Activated CD4-positive, alpha-beta memory T cell treated with anti-CD3 and anti-CD28 coated beads for 36 hours (primary cell): Measurements from ENCODE around the gene GBGT1. TPM values are rescaled to one million over a fixed set of nuclear protein-coding genes. Genes with fewer than 3 reads are reported as not detected.

ENCODE experiments used
- CTCF ChIA-PET: fragments of 350-600 bp; sonication (Branson Sonifier 250); formaldehyde crosslinking; loops from one replicate; lab custom pipeline; 2021; ENCODE audit warnings: antibody characterized with exemption, inconsistent platforms; lab: Charles Lee
- POLR2A ChIA-PET: fragments of 350-600 bp; sonication (Branson Sonifier 250); formaldehyde crosslinking; loops from one replicate; lab custom pipeline; 2021; ENCODE audit warnings: antibody characterized with exemption; lab: Charles Lee
- DNase-seq: peaks from one replicate; pipeline ENCODE4 v3.0.0-alpha.2; 2020
- H3K27ac Mint-ChIP-seq: one replicate; pipeline ENCODE4 v1.8.0; 2021; ENCODE audit warnings: mixed read lengths
- H3K27me3 Mint-ChIP-seq: one replicate; pipeline ENCODE4 v1.8.0; 2021; ENCODE audit warnings: mixed read lengths
- H3K36me3 Mint-ChIP-seq: one replicate; pipeline ENCODE4 v1.8.0; 2021; ENCODE audit warnings: mixed read lengths
- H3K4me1 Mint-ChIP-seq: one replicate; pipeline ENCODE4 v1.8.0; 2021; ENCODE audit warnings: low read depth, mixed read lengths
- H3K4me3 Mint-ChIP-seq: one replicate; pipeline ENCODE4 v1.8.0; 2021; ENCODE audit warnings: mild to moderate bottlenecking, mixed read lengths
- H3K9me3 Mint-ChIP-seq: one replicate; pipeline ENCODE4 v1.8.0; 2021; ENCODE audit warnings: mixed read lengths
- intact Hi-C: fragments of 100-400 bp; cut with micrococcal nuclease; formaldehyde crosslinking; loops from one replicate; pipeline ENCODE4 v1.15.1; 2023
- total RNA-seq, 2 experiments: library from RNA; stranded (reverse); gene quantifications; one replicate each; pipeline ENCODE4 v1.2.3, GENCODE V29; 2021

GBGT1 gene
- total RNA-seq, 2 experiments from 2014 or later: 3.2 to 3.6 TPM

DNA sequence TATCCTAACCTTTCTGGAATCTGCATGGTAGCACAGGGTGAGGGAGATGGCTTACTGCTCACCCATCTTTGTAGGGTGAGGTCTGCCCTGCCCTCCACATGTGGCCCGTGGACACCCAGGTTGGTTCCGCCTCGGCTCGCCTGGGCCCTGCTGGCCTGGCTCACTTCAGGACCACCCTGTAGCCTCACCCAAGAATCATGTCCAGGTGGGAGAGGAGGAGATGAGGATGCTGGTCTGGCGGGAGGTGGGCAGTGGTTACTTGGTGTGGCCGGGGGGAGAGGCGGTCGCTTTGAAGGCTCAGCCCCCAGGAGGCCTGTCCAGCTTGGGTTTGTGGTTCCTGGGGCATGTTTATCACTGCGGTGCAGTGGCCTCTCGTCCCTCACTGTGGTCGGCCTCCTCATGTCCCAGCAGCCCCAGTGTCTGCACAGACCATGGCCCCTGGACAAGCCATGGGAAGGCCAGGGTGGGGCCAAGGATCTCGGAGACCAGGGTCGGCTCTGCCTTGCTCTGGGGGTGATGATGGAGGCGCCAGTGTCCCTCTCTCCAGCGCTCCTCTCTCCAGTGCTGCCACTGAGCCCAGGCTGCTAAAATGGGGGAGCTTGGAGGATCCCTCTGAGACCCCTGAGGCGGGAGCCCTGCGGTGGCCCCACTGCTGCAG lies 40.8 kb upstream of the GBGT1 start:
- Mint-ChIP-seq H3K9me3 (no peaks in the 10 kb centered on the region), H3K36me3 (no peaks in the 10 kb centered on the region), H3K4me3 (no peak overlapping the region), H3K27ac (no peak overlapping the region), H3K4me1 (peaks cover 2% of the 10 kb centered on the region), H3K27me3 (peaks cover 10% of the 10 kb centered on the region)
- ChIA-PET CTCF (no interaction called here), POLR2A (no interaction called here)
- peak; percentile 3 for DNase-seq
- intact Hi-C loops: no loop called here

DNA sequence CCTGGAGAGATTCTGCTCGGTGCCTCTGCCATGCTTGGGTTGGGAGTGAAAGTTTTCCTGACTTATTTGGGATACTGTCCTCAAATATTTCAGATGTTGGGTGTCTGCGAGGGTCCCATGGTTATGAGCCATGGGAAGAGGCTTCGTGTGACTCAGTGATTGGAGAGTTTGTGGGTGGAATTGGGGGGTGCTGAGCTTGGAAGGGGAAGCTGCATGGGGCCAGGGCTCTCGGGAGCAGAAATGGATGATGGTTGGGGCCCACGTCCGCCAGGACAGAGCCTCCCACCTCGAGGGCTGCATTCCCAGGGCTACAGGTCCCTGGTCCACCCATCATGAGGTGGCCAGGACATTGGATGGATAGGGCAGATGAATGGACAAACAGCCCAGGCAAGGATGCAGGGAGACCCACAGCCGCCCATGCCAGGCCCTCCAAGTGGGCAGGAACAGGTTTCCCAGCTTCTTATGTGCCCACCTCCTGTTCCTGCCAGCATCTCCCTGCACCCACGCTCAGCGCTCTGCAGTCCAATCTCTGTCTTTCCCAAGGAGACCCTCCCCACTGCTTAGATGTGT lies 39.9 kb upstream of the GBGT1 start:
- Mint-ChIP-seq H3K4me1 (peaks cover 2% of the 10 kb centered on the region), H3K4me3 (no peak overlapping the region), H3K9me3 (no peaks in the 10 kb centered on the region), H3K27me3 (peaks cover 13% of the 10 kb centered on the region), H3K36me3 (no peaks in the 10 kb centered on the region), H3K27ac (no peak overlapping the region)
- CTCF ChIA-PET: no interaction called here
- peak; percentile 2 for DNase-seq
- POLR2A ChIA-PET: no interaction called here
- intact Hi-C loops: no loop called here

DNA sequence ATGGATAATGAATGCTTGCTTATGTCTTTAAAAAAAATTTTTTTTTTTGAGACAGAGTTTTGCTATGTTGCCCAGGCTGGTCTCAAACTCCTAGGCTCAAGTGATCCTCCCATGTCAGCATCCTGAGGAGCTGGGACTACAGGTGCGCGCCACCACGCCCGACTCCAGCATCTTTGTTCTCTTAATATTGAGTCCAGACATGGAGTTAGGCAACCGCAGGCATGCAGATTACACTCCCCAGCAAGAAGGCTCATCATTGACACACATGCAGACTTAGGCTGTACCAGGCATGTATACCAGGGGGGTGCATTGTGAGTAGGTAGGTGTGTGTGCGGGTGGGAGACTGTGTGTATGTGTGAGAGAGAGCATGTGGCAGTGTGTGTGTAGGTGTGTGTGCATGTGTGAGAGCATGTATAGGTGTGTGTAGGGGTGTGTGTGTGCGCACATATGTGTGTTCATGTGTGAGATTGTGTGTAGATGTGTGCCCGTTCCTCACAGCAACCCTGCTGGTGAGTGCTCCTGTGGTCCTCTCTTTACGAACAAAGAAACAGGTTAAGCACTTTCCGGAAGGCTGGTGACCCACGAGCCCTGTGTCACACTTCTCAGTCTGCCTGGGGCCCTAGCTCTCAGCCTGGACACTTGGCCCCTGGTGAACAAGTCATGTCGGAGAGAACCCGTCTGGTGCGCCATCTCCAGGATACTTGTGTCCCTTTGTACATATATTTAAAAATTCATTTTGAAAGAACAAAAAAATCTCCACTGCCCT lies 39.2 kb upstream of the GBGT1 start:
- intact Hi-C loops: no loop called here
- POLR2A ChIA-PET: no interaction called here
- Mint-ChIP-seq H3K9me3 (no peaks in the 10 kb centered on the region), H3K4me1 (peaks cover 2% of the 10 kb centered on the region), H3K27ac (no peak overlapping the region), H3K27me3 (peaks cover 13% of the 10 kb centered on the region), H3K4me3 (no peak overlapping the region), H3K36me3 (no peaks in the 10 kb centered on the region)
- CTCF ChIA-PET: interaction anchor here (0.8 to 3.6 kb wide), 2 partner anchors 17 to 181 kb away, joined by 4 to 16 read pairs; no protein-coding TSS in a partner anchor
- DNase-seq: peak; percentile 2

DNA sequence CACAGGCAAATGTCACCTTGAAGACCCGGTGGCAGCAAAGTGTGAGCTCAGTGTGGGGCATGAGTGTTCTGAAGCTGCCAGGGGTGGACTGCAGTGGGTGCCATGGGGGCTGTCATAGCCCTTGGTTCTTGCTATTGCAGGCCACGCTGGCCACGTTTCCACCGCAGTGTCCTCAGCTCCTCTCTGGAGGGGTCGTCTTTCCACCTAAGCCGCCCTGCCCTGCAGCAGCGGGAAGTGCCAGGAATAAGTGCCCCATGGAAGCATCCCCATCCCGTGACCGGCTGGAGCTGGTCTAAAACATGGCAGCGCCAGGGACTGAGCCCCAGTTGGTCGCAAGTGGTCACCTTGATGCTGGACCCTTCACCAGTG lies 38.4 kb upstream of the GBGT1 start:
- POLR2A ChIA-PET: no interaction called here
- DNase-seq: no peak
- Mint-ChIP-seq H3K27me3 (peaks cover 13% of the 10 kb centered on the region), H3K36me3 (no peaks in the 10 kb centered on the region), H3K9me3 (no peaks in the 10 kb centered on the region), H3K4me3 (no peak overlapping the region), H3K27ac (no peak overlapping the region), H3K4me1 (peaks cover 2% of the 10 kb centered on the region)
- intact Hi-C loops: no loop called here
- CTCF ChIA-PET: interaction anchor here (0.8 to 3.6 kb wide), 2 partner anchors 16 to 180 kb away, joined by 4 to 16 read pairs; no protein-coding TSS in a partner anchor

DNA sequence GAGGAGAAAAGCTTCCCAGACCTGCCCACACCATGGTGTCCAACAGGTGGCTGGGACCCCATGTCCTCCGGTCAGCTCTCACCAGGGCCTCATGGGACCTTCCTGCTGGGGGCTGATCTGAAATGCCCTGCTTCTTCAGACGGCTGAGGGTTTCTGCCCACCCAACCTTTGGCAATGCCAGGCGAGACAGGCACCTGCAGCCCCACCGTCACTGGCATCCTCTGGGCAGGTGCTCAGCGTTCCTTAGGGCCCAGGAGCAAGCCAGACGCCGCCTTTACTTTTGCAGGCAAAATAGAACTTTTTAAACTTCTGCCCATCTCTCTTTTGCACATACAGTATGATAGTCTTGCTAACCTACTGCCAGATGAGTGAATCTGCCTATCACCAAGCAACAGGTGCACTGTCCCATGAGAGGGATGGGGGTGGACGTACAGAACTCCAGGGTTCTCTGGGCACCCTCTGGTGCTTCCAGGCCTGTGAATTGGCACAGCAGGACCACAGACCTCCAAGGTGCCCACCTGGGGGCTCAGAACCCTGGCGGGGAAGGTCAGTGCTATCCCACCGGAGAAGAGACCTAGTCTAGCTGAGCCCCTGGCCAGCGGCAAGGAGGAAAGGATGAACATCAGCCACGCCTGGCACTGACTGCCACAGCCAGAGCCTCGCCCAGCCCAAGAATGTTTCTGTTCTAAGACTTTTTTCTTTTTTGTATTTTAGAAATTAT lies 37.9 kb upstream of the GBGT1 start:
- CTCF ChIA-PET: interaction anchor here (3.6 kb wide), 1 partner anchor 15 kb away, joined by 16 read pairs; no protein-coding TSS in a partner anchor
- DNase-seq: no peak
- Mint-ChIP-seq H3K36me3 (no peaks in the 10 kb centered on the region), H3K27me3 (peaks cover 13% of the 10 kb centered on the region), H3K4me1 (peaks cover 2% of the 10 kb centered on the region), H3K9me3 (no peaks in the 10 kb centered on the region), H3K4me3 (no peak overlapping the region), H3K27ac (no peak overlapping the region)
- intact Hi-C loops: no loop called here
- POLR2A ChIA-PET: no interaction called here

DNA sequence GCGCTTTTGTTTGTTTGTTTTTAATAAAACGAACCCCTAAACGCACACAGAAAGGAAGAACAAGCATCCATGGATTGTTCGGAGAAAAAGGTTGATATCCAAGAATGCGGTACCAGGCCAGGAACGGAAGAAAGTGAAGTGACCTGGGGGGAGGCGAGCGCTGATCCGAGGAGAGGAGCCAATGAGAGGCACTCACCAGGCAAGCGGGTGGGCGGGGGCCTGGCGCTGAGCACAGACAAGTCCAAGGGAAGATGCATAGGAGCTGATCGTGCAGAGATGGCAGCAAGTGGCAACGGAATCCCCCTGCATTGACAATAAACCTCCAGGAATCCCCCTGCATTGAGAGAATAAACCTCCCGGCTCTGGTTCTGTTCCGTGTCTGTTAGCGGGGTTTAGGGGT lies 36.9 kb upstream of the GBGT1 start:
- CTCF ChIA-PET: interaction anchor here (3.6 kb wide), 1 partner anchor 14 kb away, joined by 16 read pairs; no protein-coding TSS in a partner anchor

DNA sequence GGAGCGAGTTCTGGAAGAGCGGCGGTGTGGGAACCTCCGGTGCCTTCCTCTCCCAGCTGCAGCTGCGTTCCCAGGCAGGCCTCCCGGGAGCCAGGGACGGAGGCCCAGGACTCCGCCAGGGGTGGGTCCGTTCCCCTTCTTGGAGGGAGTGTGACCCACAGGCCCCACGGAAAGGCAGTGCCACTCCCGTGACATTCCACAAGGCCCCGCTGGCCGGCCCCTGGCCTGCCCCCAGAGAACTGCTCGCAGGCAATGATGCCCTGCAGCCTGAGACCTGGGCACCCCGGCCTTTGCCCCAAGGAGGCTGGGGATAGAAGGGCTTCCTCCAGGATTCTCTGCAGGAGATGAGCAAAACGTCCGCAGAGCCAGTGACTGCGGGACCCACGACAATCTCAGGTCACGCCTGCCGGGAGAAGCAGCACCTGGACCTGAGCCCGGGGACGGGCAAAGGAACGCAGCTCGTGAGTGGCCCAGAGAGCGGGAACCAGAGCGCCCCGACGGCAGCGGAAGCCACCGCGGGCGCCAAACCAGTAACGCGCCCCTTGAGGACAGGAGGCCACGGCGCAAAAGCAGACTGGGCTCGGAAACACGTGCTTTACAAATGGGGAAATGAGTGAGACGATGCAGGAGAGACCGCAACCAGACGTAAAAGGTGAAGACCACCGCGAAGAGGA lies 36.1 kb upstream of the GBGT1 start:
- CTCF ChIA-PET: interaction anchor here (3.6 kb wide), 1 partner anchor 14 kb away, joined by 16 read pairs; no protein-coding TSS in a partner anchor
- H3K27ac Mint-ChIP-seq: no peak overlapping the region

More for the DNA sequence above, 36.9 kb upstream of the GBGT1 start:
- Mint-ChIP-seq H3K27me3 (peaks cover 12% of the 10 kb centered on the region), H3K27ac (no peak overlapping the region), H3K4me1 (peaks cover 2% of the 10 kb centered on the region), H3K4me3 (no peak overlapping the region), H3K36me3 (no peaks in the 10 kb centered on the region), H3K9me3 (no peaks in the 10 kb centered on the region)
- DNase-seq: no peak
- POLR2A ChIA-PET: no interaction called here
- intact Hi-C loops: no loop called here

DNA sequence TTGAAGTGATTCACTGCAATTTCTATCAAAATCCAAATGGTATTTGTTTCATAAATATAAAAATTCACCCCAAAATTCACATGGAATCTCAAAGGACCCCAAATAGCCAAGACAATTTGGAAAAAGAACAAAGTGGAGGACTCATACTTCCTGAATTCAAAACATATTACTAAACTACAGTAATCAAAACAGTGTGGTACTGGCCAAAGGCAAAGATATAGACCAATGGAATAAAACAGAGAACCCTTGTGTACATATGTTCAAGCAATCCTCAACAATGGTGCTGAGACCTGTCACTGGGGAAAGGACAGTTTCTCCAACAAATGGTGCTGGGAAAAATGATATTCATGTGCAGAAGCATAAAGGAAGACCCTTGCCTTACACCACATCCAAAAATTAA lies 31.3 kb upstream of the GBGT1 start:
- peaks cover 19% of the 10 kb centered on the region for H3K27me3 Mint-ChIP-seq
- no peak overlapping the region for H3K27ac Mint-ChIP-seq
- no peak for DNase-seq
- H3K9me3 Mint-ChIP-seq: no peaks in the 10 kb centered on the region
- H3K4me1 Mint-ChIP-seq: peaks cover 1% of the 10 kb centered on the region
- intact Hi-C loops: no loop called here
- H3K4me3 Mint-ChIP-seq: no peak overlapping the region
- ChIA-PET CTCF (no interaction called here), POLR2A (no interaction called here)
- no peaks in the 10 kb centered on the region for H3K36me3 Mint-ChIP-seq

More for the DNA sequence above, 36.1 kb upstream of the GBGT1 start:
- H3K27me3 Mint-ChIP-seq: peaks cover 18% of the 10 kb centered on the region
- intact Hi-C loops: no loop called here
- peak; percentile 56 for DNase-seq
- H3K4me1 Mint-ChIP-seq: peaks cover 2% of the 10 kb centered on the region
- no peaks in the 10 kb centered on the region for H3K36me3 Mint-ChIP-seq
- peak overlapping the region; percentile 63 for H3K4me3 Mint-ChIP-seq
- POLR2A ChIA-PET: no interaction called here
- H3K9me3 Mint-ChIP-seq: no peaks in the 10 kb centered on the region

DNA sequence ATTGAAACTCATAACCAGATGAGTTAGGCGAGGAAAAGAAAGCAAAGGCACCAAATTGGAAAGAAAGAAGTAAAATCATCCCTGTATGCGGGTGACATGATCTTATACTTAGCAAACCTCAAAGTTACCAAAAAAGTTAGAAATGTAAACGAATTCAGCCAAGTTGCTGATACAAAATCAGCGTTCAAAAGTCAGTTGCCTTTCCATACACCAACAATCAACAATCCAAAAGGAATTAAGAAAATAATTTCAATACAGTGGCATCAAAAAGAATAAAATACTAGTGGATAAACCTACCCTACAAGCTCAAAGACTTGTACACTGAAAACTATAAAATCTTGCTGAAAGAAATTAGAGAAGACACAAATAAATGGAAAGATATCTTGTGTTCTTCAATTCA lies 30.9 kb upstream of the GBGT1 start:
- intact Hi-C loops: no loop called here
- no peak for DNase-seq
- POLR2A ChIA-PET: no interaction called here

DNA sequence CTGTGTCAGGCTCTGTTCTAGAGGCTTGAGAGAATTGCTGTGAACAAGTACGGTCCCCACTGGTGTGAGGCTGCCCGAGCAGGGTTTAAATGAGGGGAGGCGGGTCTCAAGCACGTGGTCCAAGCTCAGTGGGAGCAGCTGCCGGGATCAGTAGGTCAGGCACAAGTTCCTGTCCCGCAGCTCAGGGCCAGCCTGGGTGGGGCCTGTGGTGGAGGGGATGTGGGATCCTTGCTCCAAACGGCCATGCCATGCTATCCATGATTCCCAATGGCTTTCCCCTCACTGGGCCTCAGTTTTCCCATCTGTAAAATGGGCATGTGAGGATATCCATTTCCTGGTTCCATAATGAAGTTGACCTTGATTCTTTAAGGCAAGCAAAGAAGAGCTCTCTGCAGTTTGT lies 28.3 kb upstream of the GBGT1 start:
- Mint-ChIP-seq H3K27ac (no peak overlapping the region), H3K4me1 (no peaks in the 10 kb centered on the region), H3K9me3 (no peaks in the 10 kb centered on the region), H3K36me3 (no peaks in the 10 kb centered on the region), H3K4me3 (no peak overlapping the region), H3K27me3 (peaks cover 21% of the 10 kb centered on the region)
- ChIA-PET CTCF (no interaction called here), POLR2A (no interaction called here)
- DNase-seq: no peak
- intact Hi-C loops: no loop called here

More for the DNA sequence above, 30.9 kb upstream of the GBGT1 start:
- Mint-ChIP-seq H3K27ac (no peak overlapping the region), H3K27me3 (peaks cover 17% of the 10 kb centered on the region), H3K4me1 (no peaks in the 10 kb centered on the region), H3K4me3 (no peak overlapping the region), H3K36me3 (no peaks in the 10 kb centered on the region), H3K9me3 (no peaks in the 10 kb centered on the region)
- CTCF ChIA-PET: no interaction called here

DNA sequence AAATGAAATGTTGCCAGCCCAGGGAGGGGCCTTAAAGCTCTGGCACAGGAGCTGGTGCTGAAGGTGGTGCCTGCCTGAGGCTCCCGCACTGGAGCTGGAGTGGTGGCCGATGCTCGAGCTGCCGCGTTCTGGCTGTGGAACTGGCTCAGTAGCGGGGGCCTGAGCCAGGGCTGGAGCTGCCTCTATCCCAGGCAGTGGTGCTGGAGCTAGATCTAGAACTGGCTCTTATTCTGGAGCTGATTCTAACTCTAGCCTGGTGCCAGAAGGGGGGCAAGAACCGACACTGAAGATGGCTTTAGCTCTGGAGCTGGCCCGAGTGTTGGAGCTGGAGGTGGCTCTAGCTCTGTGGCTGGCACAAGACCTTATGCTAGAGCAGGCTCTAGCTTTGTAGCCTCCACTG lies 26.1 kb upstream of the GBGT1 start:
- H3K4me3 Mint-ChIP-seq: no peak overlapping the region
- H3K27ac Mint-ChIP-seq: no peak overlapping the region
- peaks cover 19% of the 10 kb centered on the region for H3K27me3 Mint-ChIP-seq
- ChIA-PET CTCF (interaction anchor here (0.9 to 1.8 kb wide), 4 partner anchors 8 to 296 kb away, joined by 3 to 6 read pairs (median 4); no protein-coding TSS in a partner anchor), POLR2A (no interaction called here)
- no peaks in the 10 kb centered on the region for H3K9me3 Mint-ChIP-seq
- H3K4me1 Mint-ChIP-seq: peaks cover 8% of the 10 kb centered on the region
- intact Hi-C loops: loop anchor here (5.0 to 10.0 kb wide), 2 partner anchors 157 to 215 kb away; partner anchors contain the start of genes MED22 and RPL7A
- no peaks in the 10 kb centered on the region for H3K36me3 Mint-ChIP-seq
- DNase-seq: peak; percentile 5
